MM.1S (cell line): Measurements from ENCODE around the gene DYNLT4.
A peak's percentile ranks its signal among the peaks of the same experiment; 100 is the strongest.

Experiments used
- DNase-seq: peaks from one replicate; pipeline ENCODE4 v3.0.0-alpha.2; 2015
- H2AFZ ChIP-seq: fragments of 300-600 bp; sonication (generic); 2 replicates; pipeline ENCODE4 v1.6.0; 2016; ENCODE audit warnings: antibody characterized with exemption, low read length
- H3F3A ChIP-seq: fragments of 300-600 bp; sonication (generic); 2 replicates; pipeline ENCODE4 v1.6.1; 2016; ENCODE audit warnings: mild to moderate bottlenecking, antibody characterized with exemption, low read length, moderate library complexity, mixed read lengths; ENCODE audit not compliant: insufficient read depth
- H3K27ac ChIP-seq: fragments of 300-600 bp; sonication (generic); 2 replicates; pipeline ENCODE4 v1.5.1; 2016; ENCODE audit warnings: mild to moderate bottlenecking, low read length
- H3K27me3 ChIP-seq: fragments of 300-600 bp; sonication (generic); replicated peaks from 2 replicates; pipeline ENCODE4 v1.6.0; 2016; ENCODE audit warnings: low read length; ENCODE audit not compliant: insufficient read depth
- H3K36me3 ChIP-seq: fragments of 300-600 bp; sonication (generic); replicated peaks from 2 replicates; pipeline ENCODE4 v1.6.1; 2016; ENCODE audit warnings: mild to moderate bottlenecking, low read length, mixed read lengths; ENCODE audit not compliant: insufficient read depth
- H3K4me1 ChIP-seq: fragments of 300-600 bp; sonication (generic); 2 replicates; pipeline ENCODE4 v1.6.1; 2016; ENCODE audit warnings: low read length, mixed read lengths
- H3K4me2 ChIP-seq: fragments of 300-600 bp; sonication (generic); 2 replicates; pipeline ENCODE4 v1.6.0; 2016; ENCODE audit warnings: low read depth, low read length
- H3K4me3 ChIP-seq: fragments of 300-600 bp; sonication (generic); 2 replicates; pipeline ENCODE4 v1.5.1; 2016; ENCODE audit warnings: low read length, mixed read lengths
- H3K79me2 ChIP-seq: fragments of 300-600 bp; sonication (generic); 2 replicates; pipeline ENCODE4 v1.6.1; 2016; ENCODE audit warnings: mixed run types, low read length, mixed read lengths
- H3K9ac ChIP-seq: fragments of 300-600 bp; sonication (generic); 2 replicates; pipeline ENCODE4 v1.6.1; 2016; ENCODE audit warnings: low read length, mixed read lengths
- H3K9me2 ChIP-seq: fragments of 300-600 bp; sonication (generic); replicated peaks from 2 replicates; pipeline ENCODE4 v1.6.1; 2016; ENCODE audit warnings: mild to moderate bottlenecking, low read length, mixed read lengths; ENCODE audit not compliant: insufficient read depth
- H3K9me3 ChIP-seq: fragments of 300-600 bp; sonication (generic); replicated peaks from 2 replicates; pipeline ENCODE4 v1.6.1; 2016; ENCODE audit warnings: mild to moderate bottlenecking, low read length, mixed read lengths; ENCODE audit not compliant: insufficient read depth
- H4K20me1 ChIP-seq: fragments of 300-600 bp; sonication (generic); 2 replicates; pipeline ENCODE4 v1.6.1; 2016; ENCODE audit warnings: mild to moderate bottlenecking, low read length, moderate library complexity, mixed read lengths; ENCODE audit not compliant: insufficient read depth
- EZH2 ChIP-seq: fragments of 300-600 bp; sonication (generic); optimal IDR thresholded peaks from 2 replicates; pipeline ENCODE3; 2017; ENCODE audit warnings: low read depth, mild to moderate bottlenecking, antibody characterized with exemption, low read length, mixed read lengths
- EZH2phosphoT487 ChIP-seq: fragments of 300-600 bp; sonication (generic); IDR thresholded peaks from 2 replicates; pipeline ENCODE4 v1.6.1; 2018; ENCODE audit warnings: antibody characterized with exemption, low read length
- TF ChIP-seq, protein P1 (sequence below): fragments of 300-600 bp; sonication (generic); IDR thresholded peaks from 2 replicates; pipeline ENCODE4 v1.5.1; 2016; ENCODE audit warnings: antibody characterized with exemption, low read length, mixed read lengths

The DYNLT4 gene

DNA sequence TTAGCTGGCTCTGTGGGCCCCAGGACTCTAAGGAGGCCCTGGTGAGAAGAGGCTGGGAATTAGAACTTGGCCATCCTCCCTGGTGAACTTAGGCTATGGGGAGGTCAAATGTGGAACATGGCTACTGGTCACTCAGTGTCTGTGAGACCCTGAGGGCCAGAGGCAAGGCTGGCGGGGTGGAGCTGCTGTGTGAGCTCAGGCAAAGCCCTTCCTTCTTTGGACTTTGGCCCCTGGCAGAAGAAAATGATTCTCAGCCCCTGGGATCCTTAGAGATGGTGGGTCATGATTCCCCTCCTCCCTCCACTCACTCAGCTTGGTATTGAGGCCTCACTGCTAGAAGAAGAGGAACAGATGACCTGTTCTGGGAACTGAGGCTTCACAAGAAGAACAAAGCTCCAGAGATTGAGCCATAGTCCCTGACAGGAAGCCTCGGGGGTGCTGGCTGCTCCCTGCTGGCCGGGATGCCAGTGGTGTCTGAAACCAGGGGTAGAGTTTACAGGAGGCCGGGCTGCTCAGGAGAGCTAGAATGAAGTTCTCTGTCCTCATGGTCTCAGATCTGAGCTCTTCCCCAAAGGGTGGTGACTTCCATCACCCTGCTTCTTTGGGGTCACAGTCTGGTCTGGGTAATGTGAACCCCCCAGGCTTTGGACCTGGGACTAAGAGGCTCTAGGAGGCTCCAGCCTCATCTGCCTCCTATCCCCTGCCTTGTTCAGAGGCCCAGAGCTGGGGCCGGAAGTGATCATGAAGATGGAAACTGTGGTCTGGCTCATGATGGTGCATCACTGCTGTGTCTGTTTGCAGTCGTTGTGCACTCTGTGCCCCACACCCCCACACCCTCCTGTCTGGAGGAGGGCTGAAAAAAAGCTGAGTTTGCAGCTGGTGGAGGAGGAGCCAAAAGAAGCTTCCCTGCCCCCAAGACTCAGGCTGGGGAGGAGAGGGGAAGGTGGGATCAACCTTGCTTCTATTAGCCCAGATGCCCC lies 2.1 kb upstream of the DYNLT4 start:
- Histone ChIP-seq H3K36me3 (no peaks in the 10 kb centered on the region), H3K79me2 (no peaks in the 10 kb centered on the region), H3K4me1 (peaks cover 19% of the 10 kb centered on the region), H3K9me2 (no peaks in the 10 kb centered on the region), H3K27ac (peak overlapping the region; percentile 54; the same call in 1 of the 2 replicates), H2AFZ (peak overlapping the region; percentile 52), H3F3A (peaks cover 11% of the 10 kb centered on the region; the same call in 1 of the 2 replicates), H3K27me3 (no peaks in the 10 kb centered on the region), H3K9ac (no peak overlapping the region), H4K20me1 (no peaks in the 10 kb centered on the region), H3K9me3 (no peaks in the 10 kb centered on the region), H3K4me2 (peak overlapping the region; percentile 7; the same call in 1 of the 2 replicates), H3K4me3 (no peak overlapping the region)
- DNase-seq, result peak; percentile 69
- TF ChIP-seq EZH2phosphoT487 (no peak), EZH2 (no peak)
- TF ChIP-seq, protein P1, sequence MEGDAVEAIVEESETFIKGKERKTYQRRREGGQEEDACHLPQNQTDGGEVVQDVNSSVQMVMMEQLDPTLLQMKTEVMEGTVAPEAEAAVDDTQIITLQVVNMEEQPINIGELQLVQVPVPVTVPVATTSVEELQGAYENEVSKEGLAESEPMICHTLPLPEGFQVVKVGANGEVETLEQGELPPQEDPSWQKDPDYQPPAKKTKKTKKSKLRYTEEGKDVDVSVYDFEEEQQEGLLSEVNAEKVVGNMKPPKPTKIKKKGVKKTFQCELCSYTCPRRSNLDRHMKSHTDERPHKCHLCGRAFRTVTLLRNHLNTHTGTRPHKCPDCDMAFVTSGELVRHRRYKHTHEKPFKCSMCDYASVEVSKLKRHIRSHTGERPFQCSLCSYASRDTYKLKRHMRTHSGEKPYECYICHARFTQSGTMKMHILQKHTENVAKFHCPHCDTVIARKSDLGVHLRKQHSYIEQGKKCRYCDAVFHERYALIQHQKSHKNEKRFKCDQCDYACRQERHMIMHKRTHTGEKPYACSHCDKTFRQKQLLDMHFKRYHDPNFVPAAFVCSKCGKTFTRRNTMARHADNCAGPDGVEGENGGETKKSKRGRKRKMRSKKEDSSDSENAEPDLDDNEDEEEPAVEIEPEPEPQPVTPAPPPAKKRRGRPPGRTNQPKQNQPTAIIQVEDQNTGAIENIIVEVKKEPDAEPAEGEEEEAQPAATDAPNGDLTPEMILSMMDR, result no peak

DNA sequence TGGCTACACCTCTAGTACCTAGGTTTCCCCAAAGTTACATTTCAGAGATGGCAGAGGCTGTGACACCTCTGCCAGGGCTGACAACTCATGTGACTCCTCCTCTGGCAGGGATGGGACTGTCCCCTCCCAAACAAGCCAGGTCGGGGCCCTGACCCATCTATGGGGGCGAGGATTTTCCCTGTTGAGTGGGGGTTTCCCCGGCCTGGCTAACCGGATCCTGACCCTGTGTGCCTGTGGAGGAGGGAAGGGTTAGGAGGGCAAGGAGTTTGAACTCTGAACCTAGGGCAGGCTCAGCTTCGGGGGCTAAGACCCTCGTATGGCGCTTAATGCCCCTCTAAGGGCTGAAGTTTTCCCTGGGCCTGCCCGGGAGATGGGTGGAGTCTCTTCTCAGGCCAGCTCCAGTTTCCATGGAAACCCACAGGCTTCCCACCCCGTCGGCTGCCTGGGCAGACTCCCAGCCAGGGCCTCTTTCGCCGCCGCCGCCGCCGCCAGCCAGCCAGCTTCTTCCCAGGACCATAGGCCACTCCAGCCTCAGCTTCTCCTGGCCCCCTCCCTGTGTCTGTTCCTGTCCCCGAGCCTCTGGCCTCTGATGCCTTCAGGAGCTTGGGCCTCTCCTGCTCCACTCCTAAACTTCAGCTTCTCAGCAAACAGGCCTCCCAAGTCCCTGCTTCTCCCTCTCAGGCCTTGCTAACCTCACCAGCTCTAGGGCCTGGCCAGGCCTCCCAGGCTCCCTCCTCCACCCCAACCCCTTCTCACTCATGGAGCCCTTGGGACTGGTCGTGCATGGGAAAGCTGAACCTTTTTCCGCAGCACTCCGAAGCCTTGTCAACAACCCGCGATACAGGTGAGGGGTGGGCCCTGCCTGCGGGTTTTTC lies 1.1 kb upstream of the DYNLT4 start, which contains the start of gene BTBD19:
TSS of gene BTBD19 (plus strand) at position 461 of the 875 bp plus-strand sequence. CDS start at position 759, 298 bp downstream.
- Histone ChIP-seq H3K9ac (no peak within 1 kb of the TSS), H3K9me2 (no peaks in the 10 kb centered on the region), H3K9me3 (no peaks in the 10 kb centered on the region), H4K20me1 (no peaks in the 10 kb centered on the region), H3K4me3 (no peak within 1 kb of the TSS), H3K4me2 (peak within 1 kb of the TSS; percentile 7; the same call in 1 of the 2 replicates), H3K4me1 (peaks cover 19% of the 10 kb centered on the region), H3K27me3 (no peaks in the 10 kb centered on the region), H3F3A (peaks cover 11% of the 10 kb centered on the region; the same call in 1 of the 2 replicates), H3K79me2 (no peaks in the 10 kb centered on the region), H3K36me3 (no peaks in the 10 kb centered on the region), H2AFZ (peak within 1 kb of the TSS; percentile 52), H3K27ac (peak within 1 kb of the TSS; percentile 54; the same call in 1 of the 2 replicates)
- TF ChIP-seq EZH2, result no peak
- TF ChIP-seq, protein P1, result no peak
- no peak for TF ChIP-seq EZH2phosphoT487
- DNase-seq, result no peak

DNA sequence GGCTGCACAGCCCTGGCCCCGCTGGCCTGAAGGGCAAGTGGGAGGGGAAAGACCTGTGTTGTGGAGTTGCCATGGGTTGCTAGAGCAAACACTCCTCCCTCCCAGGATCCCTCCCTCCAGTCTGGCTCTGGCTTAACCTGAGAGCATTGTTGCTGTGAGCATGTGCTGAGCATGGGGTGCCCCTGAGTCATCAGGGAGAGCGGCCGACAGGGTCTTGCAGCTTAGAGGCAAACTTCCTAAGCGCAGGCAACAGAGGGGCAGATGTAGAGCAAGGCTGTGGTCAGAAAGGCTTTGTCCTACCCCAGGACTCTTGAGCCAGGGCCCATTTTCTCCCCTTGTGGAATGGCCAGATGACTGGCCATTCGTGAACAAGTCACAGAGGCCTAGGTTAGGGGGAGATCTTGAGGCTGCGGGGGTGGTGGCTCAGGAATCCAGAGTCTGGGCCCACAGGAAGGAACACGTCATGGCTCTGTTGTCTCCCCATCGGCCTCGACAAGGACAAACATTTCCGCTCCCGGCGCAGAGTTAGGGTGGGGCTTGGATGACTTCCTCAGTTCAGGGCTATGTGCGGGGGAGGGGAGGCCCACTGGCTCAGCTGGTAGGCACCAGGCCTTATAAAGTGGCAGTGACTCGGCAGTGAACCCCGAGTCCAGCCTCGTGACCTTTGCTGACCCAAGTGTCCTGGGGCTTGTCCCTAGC lies 362 bp upstream of the DYNLT4 start:
- Histone ChIP-seq H3K9me2 (no peaks in the 10 kb centered on the region), H3F3A (peaks cover 11% of the 10 kb centered on the region; the same call in 1 of the 2 replicates), H3K27me3 (no peaks in the 10 kb centered on the region), H3K4me1 (peaks cover 19% of the 10 kb centered on the region), H3K4me3 (no peak overlapping the region), H3K27ac (no peak overlapping the region), H3K9ac (no peak overlapping the region), H3K79me2 (no peaks in the 10 kb centered on the region), H3K4me2 (no peak overlapping the region), H2AFZ (no peak overlapping the region), H4K20me1 (no peaks in the 10 kb centered on the region), H3K9me3 (no peaks in the 10 kb centered on the region), H3K36me3 (no peaks in the 10 kb centered on the region)
- TF ChIP-seq, protein P1, result no peak
- TF ChIP-seq EZH2 (no peak), EZH2phosphoT487 (no peak)
- DNase-seq, result no peak
